H9 (cell line): Measurements from ENCODE around the gene BTBD8. TPM values are rescaled to one million over a fixed set of nuclear protein-coding genes. Genes with fewer than 3 reads are reported as not detected.

Experiments
- DNase-seq: peaks from one replicate; pipeline ENCODE4 v3.0.0-alpha.2; 2017
- H2AFZ ChIP-seq: one replicate; pipeline ENCODE4 v1.6.1; 2013; ENCODE audit warnings: mild to moderate bottlenecking, low read length, control low read depth, moderate library complexity
- H2AK5ac ChIP-seq: 2 replicates; pipeline ENCODE4 v1.6.1; 2013; ENCODE audit warnings: low read length, control low read depth, mixed read lengths; ENCODE audit not compliant: insufficient read length
- H2BK120ac ChIP-seq: one replicate; pipeline ENCODE4 v1.6.1; 2013; ENCODE audit warnings: low read depth, mild to moderate bottlenecking, low read length, control low read depth, inconsistent platforms; ENCODE audit not compliant: poor library complexity, severe bottlenecking
- H2BK12ac ChIP-seq: 2 replicates; pipeline ENCODE4 v1.6.1; 2013; ENCODE audit warnings: low read length, control low read depth, mixed read lengths, low read depth; ENCODE audit not compliant: insufficient read length
- H2BK15ac ChIP-seq: 2 replicates; pipeline ENCODE4 v1.6.1; 2013; ENCODE audit warnings: low read depth, low read length, control low read depth
- H2BK20ac ChIP-seq: one replicate; pipeline ENCODE4 v1.6.1; 2013; ENCODE audit warnings: low read depth, mild to moderate bottlenecking, low read length, control low read depth, inconsistent platforms; ENCODE audit not compliant: poor library complexity, severe bottlenecking
- H2BK5ac ChIP-seq: 2 replicates; pipeline ENCODE4 v1.6.1; 2013; ENCODE audit warnings: low read length, control low read depth, mixed read lengths; ENCODE audit not compliant: insufficient read length
- H3K14ac ChIP-seq: 2 replicates; pipeline ENCODE4 v1.6.1; 2013; ENCODE audit warnings: low read length, control low read depth; ENCODE audit not compliant: insufficient read depth
- H3K18ac ChIP-seq: 2 replicates; pipeline ENCODE4 v1.6.1; 2013; ENCODE audit warnings: low read depth, mild to moderate bottlenecking, mixed read lengths, low read length, control low read depth; ENCODE audit not compliant: insufficient read length
- H3K23ac ChIP-seq: 2 replicates; pipeline ENCODE4 v1.6.1; 2013; ENCODE audit warnings: low read length, control low read depth, mixed read lengths, low read depth; ENCODE audit not compliant: insufficient read length
- H3K23me2 ChIP-seq: 2 replicates; pipeline ENCODE4 v1.6.1; 2013; ENCODE audit warnings: low read depth, mild to moderate bottlenecking, mixed read lengths, low read length, control low read depth; ENCODE audit not compliant: insufficient read length, poor library complexity, severe bottlenecking
- H3K27ac ChIP-seq: 2 replicates; pipeline ENCODE4 v1.5.1; 2013; ENCODE audit warnings: low read length, control low read depth, mixed read lengths, low read depth; ENCODE audit not compliant: insufficient read length
- H3K27me3 ChIP-seq: 2 replicates; pipeline ENCODE4 v1.6.1; 2013; ENCODE audit warnings: low read length, control low read depth, inconsistent platforms; ENCODE audit not compliant: insufficient read depth
- H3K4ac ChIP-seq: 2 replicates; pipeline ENCODE4 v1.6.1; 2013; ENCODE audit warnings: low read depth, mild to moderate bottlenecking, control low read depth, inconsistent platforms, low read length, moderate library complexity
- H3K4me1 ChIP-seq: 2 replicates; pipeline ENCODE4 v1.6.1; 2013; ENCODE audit warnings: low read length, control low read depth, inconsistent platforms; ENCODE audit not compliant: insufficient read depth
- H3K4me2 ChIP-seq: 2 replicates; pipeline ENCODE4 v1.6.1; 2013; ENCODE audit warnings: low read length, control low read depth, mixed read lengths; ENCODE audit not compliant: insufficient read length, insufficient read depth
- H3K56ac ChIP-seq: 2 replicates; pipeline ENCODE4 v1.6.1; 2013; ENCODE audit warnings: low read depth, mild to moderate bottlenecking, mixed read lengths, low read length, control low read depth; ENCODE audit not compliant: insufficient read length
- H3K79me1 ChIP-seq: 2 replicates; pipeline ENCODE4 v1.6.1; 2013; ENCODE audit warnings: low read depth, mild to moderate bottlenecking, moderate library complexity, low read length, control low read depth, inconsistent platforms; ENCODE audit not compliant: insufficient read depth, poor library complexity, severe bottlenecking
- H3K79me2 ChIP-seq: 2 replicates; pipeline ENCODE4 v1.6.1; 2013; ENCODE audit warnings: low read length, control low read depth, inconsistent platforms; ENCODE audit not compliant: insufficient read depth
- H3K9ac ChIP-seq: 2 replicates; pipeline ENCODE4 v1.6.1; 2013; ENCODE audit warnings: low read length, control low read depth, mixed read lengths; ENCODE audit not compliant: insufficient read length; ENCODE audit errors: extremely low read depth
- H3K9me3 ChIP-seq: one replicate; pipeline ENCODE4 v1.6.1; 2013; ENCODE audit warnings: low read depth, low read length, inconsistent platforms; ENCODE audit not compliant: control insufficient read depth
- H3T11ph ChIP-seq: one replicate; pipeline ENCODE4 v1.6.1; 2013; ENCODE audit warnings: mild to moderate bottlenecking, low read length, control low read depth, inconsistent platforms
- H4K20me1 ChIP-seq: one replicate; pipeline ENCODE4 v1.6.1; 2013; ENCODE audit not compliant: control insufficient read depth, insufficient read length, insufficient read depth
- H4K5ac ChIP-seq: 2 replicates; pipeline ENCODE4 v1.6.1; 2013; ENCODE audit warnings: low read depth, mild to moderate bottlenecking, mixed read lengths, low read length, control low read depth; ENCODE audit not compliant: insufficient read length
- H4K8ac ChIP-seq: replicated peaks from 2 replicates; pipeline ENCODE4 v1.6.1; 2013; ENCODE audit warnings: low read length, control low read depth, mixed read lengths, low read depth; ENCODE audit not compliant: insufficient read length
- H4K91ac ChIP-seq: 2 replicates; pipeline ENCODE4 v1.6.1; 2013; ENCODE audit warnings: low read depth, mild to moderate bottlenecking, moderate library complexity, mixed read lengths, low read length, control low read depth; ENCODE audit not compliant: insufficient read length
- H3K27ac Mint-ChIP-seq, 3 experiments: 2 replicates in 2 of 3; 3 replicates in 1 of 3; pipeline ENCODE4 v1.8.0; 2020 to 2021; ENCODE audit warnings: mixed read lengths in 3 of 3, mild to moderate bottlenecking in 1 of 3, moderate library complexity in 1 of 3
- H3K27me3 Mint-ChIP-seq: 2 replicates; pipeline ENCODE4 v1.8.0; 2021; ENCODE audit warnings: low read depth, mild to moderate bottlenecking, moderate library complexity, mixed read lengths
- H3K36me3 Mint-ChIP-seq, 3 experiments: 2 replicates in 2 of 3; 3 replicates in 1 of 3; pipeline ENCODE4 v1.8.0; 2020 to 2021; ENCODE audit warnings: low read depth in 3 of 3, mixed read lengths in 3 of 3; ENCODE audit not compliant: insufficient read depth in 1 of 3
- H3K4me1 Mint-ChIP-seq, 2 experiments: 2 replicates each; pipeline ENCODE4 v1.8.0; 2020; ENCODE audit warnings: mixed read lengths in 2 of 2
- H3K4me3 Mint-ChIP-seq, 2 experiments: 2 replicates in 1 of 2; 3 replicates in 1 of 2; pipeline ENCODE4 v1.8.0; 2020 to 2021; ENCODE audit warnings: mild to moderate bottlenecking in 2 of 2, mixed read lengths in 2 of 2, moderate library complexity in 1 of 2
- H3K9me3 Mint-ChIP-seq, 2 experiments: 2 replicates in 1 of 2; 3 replicates in 1 of 2; pipeline ENCODE4 v1.8.0; 2020; ENCODE audit warnings: mild to moderate bottlenecking in 2 of 2, mixed read lengths in 2 of 2, moderate library complexity in 1 of 2
- CTCF ChIP-seq: fragments of 200-600 bp; sonication (generic); conservative IDR thresholded peaks from 3 replicates; pipeline ENCODE4 v1.8.0; 2021; ENCODE audit warnings: antibody characterized with exemption, mild to moderate bottlenecking
- WGBS: extraction: QIAGEN DNeasy Blood & Tissue Kit; methylation state at CpG from one replicate; pipeline ENCODE4 v1.1.7; 2013; ENCODE audit warnings: missing lambda C conversion rate, low lambda C conversion rate, mixed read lengths; ENCODE audit not compliant: insufficient read length; ENCODE audit errors: extremely low coverage; 5-methylcytosine and 5-hydroxymethylcytosine counted together
- total RNA-seq: library from RNA; stranded (reverse); gene quantifications from 2 replicates; pipeline ENCODE4 v1.2.1, GENCODE V29; 2021

BTBD8 gene
- total RNA-seq, 1 experiment from 2014 or later: 1.4 TPM

- Histone ChIP-seq H3K14ac (no peak overlapping the region), H3K18ac (no peak overlapping the region), H2BK5ac (no peak overlapping the region), H3K79me2 (no peaks in the 10 kb centered on the region), H3K27ac (no peak overlapping the region), H2BK15ac (no peak overlapping the region), H4K8ac (no peak overlapping the region), H2AK5ac (no peak overlapping the region), H3K23me2 (no peaks in the 10 kb centered on the region), H2BK12ac (no peak overlapping the region), H3K27me3 (no peaks in the 10 kb centered on the region), H2BK20ac (no peak overlapping the region), H3K56ac (no peak overlapping the region), H3K4me1 (no peaks in the 10 kb centered on the region), H3K4me2 (no peak overlapping the region), H3T11ph (no peak overlapping the region), H2AFZ (no peak overlapping the region), H3K79me1 (no peaks in the 10 kb centered on the region), H3K23ac (no peak overlapping the region), H3K9me3 (no peaks in the 10 kb centered on the region), H3K9ac (no peak overlapping the region), H3K4ac (no peak overlapping the region), H4K91ac (no peak overlapping the region), H2BK120ac (no peak overlapping the region), H4K5ac (no peak overlapping the region), H4K20me1 (no peaks in the 10 kb centered on the region)
- H3K9me3 Mint-ChIP-seq: no peaks in the 10 kb centered on the region
- no peak for TF ChIP-seq CTCF
- H3K36me3 Mint-ChIP-seq: peaks cover 0 to 6% (median 0%) of the 10 kb centered on the region in 3 experiments; a peak in 1 of 7 replicates
- no peaks in the 10 kb centered on the region for H3K27me3 Mint-ChIP-seq
- no peak overlapping the region for H3K4me3 Mint-ChIP-seq
- no peak overlapping the region; a peak in 3 of 7 replicates for H3K27ac Mint-ChIP-seq
- no CpG with 5 or more reads among the region's 4 CpGs for WGBS
- H3K4me1 Mint-ChIP-seq: no peaks in the 10 kb centered on the region
- DNase-seq: no peak
Measured at GRCh38 chr1:92125204-92125603, 45.1 kb downstream of the BTBD8 start.
